IPS DF 4.7 (cell line): ENCODE results near the gene ST6GAL1.
A peak's percentile ranks its signal among the peaks of the same experiment; 100 is the strongest.
"Not testable (repeated sequence)": the region's sequence is repeated elsewhere in the genome, so short reads cannot be mapped to it uniquely, and the experiment has no call there.

ENCODE experiments used
- DNase-seq: peaks from one replicate; pipeline ENCODE4 v3.0.0-alpha.2; 2013; ENCODE audit warnings: low spot score; ENCODE audit errors: extremely low read depth

The ST6GAL1 gene

GRCh38 chr3:186930143-186930640 lies at the start of gene ST6GAL1:
ST6GAL1 (plus strand) TSS chr3:186930526; CDS start chr3:187042704, 112,178 bp downstream.
- peak; percentile 74 for DNase-seq

- DNase-seq, result no peak
Observed at GRCh38 chr3:186882150-186882524, 48.2 kb upstream of the ST6GAL1 start.

- no peak for DNase-seq
Observed at GRCh38 chr3:186882881-186883685, 47.2 kb upstream of the ST6GAL1 start.

- no peak for DNase-seq
Observed at GRCh38 chr3:186883686-186884058, 46.7 kb upstream of the ST6GAL1 start.

GRCh38 chr3:186884868-186885267 lies 45.5 kb upstream of the ST6GAL1 start:
- not testable (repeated sequence) for DNase-seq

- no peak for DNase-seq
Observed at GRCh38 chr3:186886202-186886981, 43.9 kb upstream of the ST6GAL1 start.

- not testable (repeated sequence) for DNase-seq
Observed at GRCh38 chr3:186887507-186887938, 42.8 kb upstream of the ST6GAL1 start.

GRCh38 chr3:186888569-186888968 lies 41.8 kb upstream of the ST6GAL1 start:
- no peak for DNase-seq

GRCh38 chr3:186889698-186890097 lies 40.6 kb upstream of the ST6GAL1 start:
- DNase-seq, result not testable (repeated sequence)

- DNase-seq, result no peak
Observed at GRCh38 chr3:186890911-186891310, 39.4 kb upstream of the ST6GAL1 start.

GRCh38 chr3:186893071-186893470 lies 37.3 kb upstream of the ST6GAL1 start:
- not testable (repeated sequence) for DNase-seq

GRCh38 chr3:186895406-186895805 lies 34.9 kb upstream of the ST6GAL1 start:
- no peak for DNase-seq

GRCh38 chr3:186896006-186896405 lies 34.3 kb upstream of the ST6GAL1 start:
- DNase-seq, result no peak

GRCh38 chr3:186896875-186897274 lies 33.5 kb upstream of the ST6GAL1 start:
- no peak for DNase-seq

GRCh38 chr3:186901135-186901734 lies 29.1 kb upstream of the ST6GAL1 start:
- no peak for DNase-seq

GRCh38 chr3:186902154-186902553 lies 28.2 kb upstream of the ST6GAL1 start:
- no peak for DNase-seq

- no peak for DNase-seq
Observed at GRCh38 chr3:186902713-186903112, 27.6 kb upstream of the ST6GAL1 start.

- not testable (repeated sequence) for DNase-seq
Observed at GRCh38 chr3:186903676-186904075, 26.6 kb upstream of the ST6GAL1 start.

- DNase-seq, result not testable (repeated sequence)
Observed at GRCh38 chr3:186907075-186907474, 23.3 kb upstream of the ST6GAL1 start.

GRCh38 chr3:186909078-186909853 lies 21.1 kb upstream of the ST6GAL1 start:
- DNase-seq, result no peak
